Neural crest cell (in vitro differentiated cells): ENCODE results near the gene ARID5A. TPM values are rescaled to one million over a fixed set of nuclear protein-coding genes. Genes with fewer than 3 reads are reported as not detected.
"Not testable (repeated sequence)": the region's sequence is repeated elsewhere in the genome, so short reads cannot be mapped to it uniquely, and the experiment has no call there.

Experiments
- DNase-seq: peaks from one replicate; pipeline ENCODE4 v3.0.0; 2021; ENCODE audit warnings: low read depth, mixed read lengths, low spot score
- H3K27ac Mint-ChIP-seq: one replicate; pipeline ENCODE4 v1.8.0; 2021; ENCODE audit warnings: mild to moderate bottlenecking, mixed read lengths; ENCODE audit not compliant: unreplicated experiment
- H3K27me3 Mint-ChIP-seq: 2 replicates; pipeline ENCODE4 v1.8.0; 2021; ENCODE audit warnings: low read depth, mild to moderate bottlenecking, mixed read lengths
- H3K36me3 Mint-ChIP-seq: 2 replicates; pipeline ENCODE4 v1.8.0; 2021; ENCODE audit warnings: low read depth, mild to moderate bottlenecking, mixed read lengths
- H3K4me1 Mint-ChIP-seq: 2 replicates; pipeline ENCODE4 v1.8.0; 2021; ENCODE audit warnings: mixed read lengths
- H3K4me3 Mint-ChIP-seq: one replicate; pipeline ENCODE4 v1.8.0; 2021; ENCODE audit warnings: mild to moderate bottlenecking, mixed read lengths
- H3K9me3 Mint-ChIP-seq: 2 replicates; pipeline ENCODE4 v1.8.0; 2021; ENCODE audit warnings: mixed read lengths
- total RNA-seq: library from RNA; stranded (reverse); gene quantifications from 2 replicates; pipeline ENCODE4 v1.2.1, GENCODE V29; 2021
- TF ChIP-seq, protein P1 (sequence below): fragments of 200-600 bp; sonication (generic); conservative IDR thresholded peaks from 2 replicates; pipeline ENCODE4 v1.5.0; 2021; ENCODE audit warnings: antibody characterized with exemption, mild to moderate bottlenecking

The ARID5A gene
- total RNA-seq, 1 donor from 2014 or later, result 12.0 TPM

DNA sequence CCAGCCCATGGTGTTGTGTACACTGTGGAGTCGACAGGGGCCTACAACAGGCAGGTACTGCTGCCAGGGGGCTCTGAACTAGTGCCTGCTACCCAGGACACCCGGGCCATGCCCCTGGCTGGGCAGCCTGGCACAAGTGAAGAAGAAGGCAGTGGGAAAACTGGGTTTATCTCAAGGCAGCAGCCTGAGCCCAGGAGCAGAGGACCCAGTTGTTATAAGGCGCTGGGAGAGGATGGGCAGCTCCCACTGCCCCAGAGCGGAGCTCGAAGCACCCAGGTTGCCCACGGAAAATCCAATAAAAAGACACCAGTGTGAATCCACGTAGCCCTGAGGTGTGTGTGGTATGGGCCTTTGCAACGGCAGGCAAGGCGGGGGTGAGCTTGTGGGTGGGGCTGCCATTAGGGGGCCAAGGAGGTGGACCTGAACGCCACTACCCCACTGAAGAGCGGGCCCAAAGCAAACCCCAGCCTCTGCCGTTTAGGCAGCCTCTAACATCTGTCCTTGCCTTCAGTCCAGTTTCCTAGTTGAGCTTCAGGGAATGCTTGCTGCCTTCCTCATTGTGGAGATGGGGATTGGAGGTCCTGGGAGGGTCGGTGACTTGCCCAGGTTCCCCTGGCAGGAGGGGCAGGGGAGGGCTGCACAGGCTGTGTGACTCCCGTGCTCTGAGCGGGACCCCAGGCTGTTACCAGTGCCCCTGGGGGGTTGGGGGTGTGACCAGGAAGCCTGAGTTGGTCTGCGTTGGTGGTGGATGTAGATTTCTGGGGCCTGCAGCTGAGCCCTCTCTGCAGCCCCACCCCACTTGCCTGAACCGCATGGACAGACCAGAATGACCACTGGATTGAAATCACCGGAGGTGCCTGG, 16.0 kb downstream of the ARID5A start:
- Mint-ChIP-seq H3K4me3 (no peak overlapping the region), H3K9me3 (no peaks in the 10 kb centered on the region), H3K27ac (no peak overlapping the region), H3K27me3 (no peaks in the 10 kb centered on the region), H3K36me3 (peaks cover 3% of the 10 kb centered on the region), H3K4me1 (peaks cover 3% of the 10 kb centered on the region)
- TF ChIP-seq, protein P1, sequence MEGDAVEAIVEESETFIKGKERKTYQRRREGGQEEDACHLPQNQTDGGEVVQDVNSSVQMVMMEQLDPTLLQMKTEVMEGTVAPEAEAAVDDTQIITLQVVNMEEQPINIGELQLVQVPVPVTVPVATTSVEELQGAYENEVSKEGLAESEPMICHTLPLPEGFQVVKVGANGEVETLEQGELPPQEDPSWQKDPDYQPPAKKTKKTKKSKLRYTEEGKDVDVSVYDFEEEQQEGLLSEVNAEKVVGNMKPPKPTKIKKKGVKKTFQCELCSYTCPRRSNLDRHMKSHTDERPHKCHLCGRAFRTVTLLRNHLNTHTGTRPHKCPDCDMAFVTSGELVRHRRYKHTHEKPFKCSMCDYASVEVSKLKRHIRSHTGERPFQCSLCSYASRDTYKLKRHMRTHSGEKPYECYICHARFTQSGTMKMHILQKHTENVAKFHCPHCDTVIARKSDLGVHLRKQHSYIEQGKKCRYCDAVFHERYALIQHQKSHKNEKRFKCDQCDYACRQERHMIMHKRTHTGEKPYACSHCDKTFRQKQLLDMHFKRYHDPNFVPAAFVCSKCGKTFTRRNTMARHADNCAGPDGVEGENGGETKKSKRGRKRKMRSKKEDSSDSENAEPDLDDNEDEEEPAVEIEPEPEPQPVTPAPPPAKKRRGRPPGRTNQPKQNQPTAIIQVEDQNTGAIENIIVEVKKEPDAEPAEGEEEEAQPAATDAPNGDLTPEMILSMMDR, result no peak
- DNase-seq, result no peak

DNA sequence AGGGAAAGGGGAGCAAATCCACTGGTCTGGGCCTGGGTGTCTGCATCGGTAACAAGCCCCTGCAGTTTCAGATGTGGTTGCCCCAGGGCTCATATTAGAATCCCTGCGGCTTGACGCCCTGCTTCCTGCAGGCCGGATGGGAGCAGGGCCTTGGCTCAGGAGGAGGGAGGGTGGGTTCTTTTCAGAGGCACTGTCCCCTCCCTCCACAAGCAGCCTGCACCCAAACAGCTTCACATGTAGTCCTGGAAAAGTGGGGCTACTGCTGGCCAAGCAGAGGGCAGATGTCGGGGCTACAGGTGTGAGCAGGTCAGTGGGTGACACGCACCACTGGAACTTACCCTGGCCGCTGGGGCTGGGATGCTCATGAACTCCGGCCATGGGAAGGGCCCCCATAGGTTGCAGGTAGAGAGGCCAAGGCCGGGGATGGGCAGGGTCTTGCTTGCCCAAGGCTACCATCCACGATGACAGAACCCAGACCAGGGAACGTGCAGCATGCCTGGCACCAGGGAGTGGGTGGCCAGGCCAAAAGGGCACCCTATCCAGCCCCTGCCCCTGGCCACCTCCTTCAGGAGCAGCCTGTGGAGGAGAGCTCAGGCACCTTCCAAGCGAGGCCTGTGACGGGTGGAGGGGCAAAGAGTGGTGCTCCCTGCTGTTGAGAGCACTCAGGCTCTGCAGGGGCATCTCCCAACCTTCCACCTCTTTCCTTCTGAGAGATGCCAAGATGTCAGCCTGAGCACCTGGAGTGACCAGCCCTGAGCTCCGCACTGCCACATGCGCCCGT, 16.8 kb downstream of the ARID5A start:
- no peaks in the 10 kb centered on the region for H3K9me3 Mint-ChIP-seq
- no peak overlapping the region for H3K4me3 Mint-ChIP-seq
- no peaks in the 10 kb centered on the region for H3K4me1 Mint-ChIP-seq
- H3K27ac Mint-ChIP-seq, result no peak overlapping the region
- TF ChIP-seq, protein P1, result no peak
- no peaks in the 10 kb centered on the region for H3K36me3 Mint-ChIP-seq
- DNase-seq, result no peak
- H3K27me3 Mint-ChIP-seq, result no peaks in the 10 kb centered on the region

DNA sequence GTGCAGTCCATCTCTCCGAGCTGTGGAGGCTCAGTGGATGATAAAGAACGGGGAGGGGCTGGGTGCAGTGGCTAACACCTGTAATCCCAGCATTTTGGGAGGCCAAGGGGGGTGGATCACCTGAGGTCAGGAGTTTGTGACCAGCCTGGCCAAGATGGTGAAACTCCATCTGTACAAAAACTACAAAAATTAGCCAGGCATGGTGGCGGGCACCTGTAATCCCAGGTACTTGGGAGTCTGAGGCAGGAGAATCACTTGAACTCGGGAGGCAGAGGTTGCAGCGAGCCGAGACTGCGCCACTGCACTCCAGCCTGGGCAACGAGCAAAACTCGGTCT, 17.4 kb downstream of the ARID5A start:
- not testable (repeated sequence) for H3K9me3 Mint-ChIP-seq, H3K27ac Mint-ChIP-seq, DNase-seq, H3K36me3 Mint-ChIP-seq, H3K4me3 Mint-ChIP-seq, H3K4me1 Mint-ChIP-seq, H3K27me3 Mint-ChIP-seq

DNA sequence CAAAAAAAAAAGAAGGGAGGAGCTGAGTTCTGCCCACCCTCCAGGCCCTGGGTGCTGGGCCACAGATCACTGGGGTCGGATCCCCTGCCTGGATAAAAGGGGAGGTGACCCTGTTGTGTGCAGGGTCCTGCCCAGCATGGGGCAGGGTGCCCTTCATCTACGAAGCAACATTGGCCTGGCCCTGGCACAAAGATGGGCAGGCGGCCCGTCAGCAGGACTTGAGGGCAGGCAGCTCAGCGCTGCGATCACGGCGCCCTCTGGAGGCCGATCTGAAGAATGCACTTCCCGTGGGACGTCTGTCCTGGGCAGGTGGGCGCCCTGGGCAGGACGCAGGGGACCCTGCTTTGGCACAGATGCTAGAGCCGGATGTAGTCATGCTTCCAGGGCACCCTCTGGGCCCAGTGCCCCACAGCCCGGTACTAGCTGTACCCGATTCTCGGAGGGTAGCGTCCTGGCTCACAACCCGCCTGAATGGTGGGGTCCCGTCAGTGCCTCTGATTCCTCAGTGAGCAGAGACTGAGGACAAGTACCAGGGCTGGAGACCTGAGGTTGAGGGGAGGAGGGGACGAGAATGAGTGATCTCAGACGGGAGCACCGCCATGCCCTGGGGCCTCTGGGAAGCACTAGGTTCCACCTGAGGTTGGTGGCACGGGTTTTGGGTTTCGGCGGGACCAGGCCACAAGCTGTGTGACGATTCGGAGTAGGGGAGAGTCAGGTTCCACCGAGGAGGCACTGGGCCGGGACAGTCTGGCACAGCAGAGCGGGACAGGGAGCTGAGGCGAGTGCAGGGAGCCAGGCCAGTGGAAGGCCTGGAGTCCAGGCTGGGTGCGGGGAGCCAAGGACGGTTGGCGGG, 18.0 kb downstream of the ARID5A start:
- no peaks in the 10 kb centered on the region for H3K4me1 Mint-ChIP-seq
- DNase-seq, result peak; percentile 66
- H3K4me3 Mint-ChIP-seq, result no peak overlapping the region
- H3K36me3 Mint-ChIP-seq, result no peaks in the 10 kb centered on the region
- H3K27ac Mint-ChIP-seq, result peak overlapping the region; percentile 13
- TF ChIP-seq, protein P1, result peak; percentile 89
- no peaks in the 10 kb centered on the region for H3K27me3 Mint-ChIP-seq
- no peaks in the 10 kb centered on the region for H3K9me3 Mint-ChIP-seq

DNA sequence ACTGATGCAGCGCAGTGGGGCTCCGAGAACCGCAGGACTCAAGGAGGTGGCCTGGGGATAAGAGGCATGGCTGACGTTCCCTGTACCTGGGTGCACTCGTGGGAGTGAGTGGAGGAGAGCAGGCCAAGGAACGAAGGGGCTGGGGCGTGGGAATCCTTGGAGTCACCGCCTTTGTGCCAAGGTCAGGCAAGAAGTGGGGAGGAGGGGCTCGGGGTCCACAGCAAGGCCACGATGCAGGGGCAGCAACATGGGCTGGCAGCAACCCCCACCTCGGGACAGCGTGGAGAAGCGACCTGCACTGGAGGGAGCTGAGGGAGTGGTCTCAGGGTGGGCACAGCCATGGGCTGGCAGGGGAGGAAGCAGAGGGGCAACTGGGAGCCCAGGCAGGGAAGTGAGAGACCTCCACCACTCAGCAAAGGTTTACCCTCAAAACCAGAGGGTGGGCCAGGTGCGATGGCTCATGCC, 18.6 kb downstream of the ARID5A start:
- H3K4me1 Mint-ChIP-seq, result no peaks in the 10 kb centered on the region
- no peak overlapping the region for H3K27ac Mint-ChIP-seq
- DNase-seq, result no peak
- H3K9me3 Mint-ChIP-seq, result no peaks in the 10 kb centered on the region
- H3K36me3 Mint-ChIP-seq, result no peaks in the 10 kb centered on the region
- H3K27me3 Mint-ChIP-seq, result no peaks in the 10 kb centered on the region
- TF ChIP-seq, protein P1, result no peak
- H3K4me3 Mint-ChIP-seq, result no peak overlapping the region
